ENCODE results near the gene CCDC190.

DNA sequence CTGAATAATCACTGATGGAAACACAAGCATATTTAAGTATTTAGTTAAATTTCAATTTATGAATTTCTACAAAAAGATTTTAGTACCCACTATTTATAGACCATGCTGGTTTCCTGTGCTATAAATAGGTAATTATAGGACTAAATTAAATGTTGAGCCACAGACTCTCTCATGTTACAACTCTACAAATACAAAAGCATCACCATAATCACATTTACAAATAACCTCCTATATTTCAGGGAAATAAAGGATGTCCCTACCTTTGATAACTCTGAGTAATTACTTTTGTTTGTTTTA is 32.6 kb upstream of the CCDC190 start:
- TF ChIP-seq POLR2AphosphoS5 (IDR thresholded peaks at IDR 0.05) (no peak), POLR2A (IDR thresholded peaks at IDR 0.05) (no peak), CTCF (IDR thresholded peaks at IDR 0.05) (no peak)

Measured in prostate gland (tissue), 2 donors.